Spleen (tissue), 7 donors: ENCODE measurements around the gene ERMARD.

Source experiments
- CTCF ChIP-seq, 11 experiments: fragments of 200-600 bp in 7 of 11; fragments of 450-650 bp in 4 of 11; sonication (generic) in 4 of 11; IDR thresholded peaks in 8 of 11; conservative IDR thresholded peaks in 3 of 11; 1 replicate in 7 of 11; 2 replicates in 4 of 11; pipeline versions ENCODE4 v1.4.0 to v1.8.0; 2016 to 2021; ENCODE audit warnings: antibody characterized with exemption in 11 of 11, inconsistent platforms in 4 of 11, mild to moderate bottlenecking in 1 of 11
- POLR2A ChIP-seq, 3 donors: fragments of 450-650 bp; IDR thresholded peaks; one replicate each; pipeline ENCODE4 v1.5.1; 2017; ENCODE audit warnings: antibody characterized with exemption in 3 of 3, mild to moderate bottlenecking in 1 of 3
- donor health status: DM: no; HTN: no; CAD: no; lungs with moderate emphysema.
- donor health status: DM: no; HTN: no; CAD: no.
- donor health status: DM: no; HTN: no; CAD: no.

DNA sequence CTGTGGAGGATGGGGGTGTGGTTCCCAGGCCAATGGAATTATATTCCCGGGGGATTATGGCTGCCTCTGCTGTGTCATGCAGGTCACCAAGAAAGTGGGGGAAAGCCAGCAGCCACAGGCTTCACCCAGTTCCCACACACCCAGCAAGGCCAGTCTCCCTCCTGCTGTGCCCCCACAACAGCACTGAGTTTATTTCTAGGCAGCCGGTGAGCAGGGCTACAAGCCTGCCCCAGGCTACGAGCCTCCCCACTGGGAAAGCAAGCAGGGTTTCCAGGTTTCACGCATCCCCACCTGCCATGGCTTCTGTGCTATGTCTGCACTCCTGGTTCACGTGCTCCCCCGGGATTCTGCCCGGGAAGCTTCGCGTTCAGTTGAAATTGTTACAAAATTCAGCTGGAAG is 72.6 kb downstream of the ERMARD start:
- no peak for TF ChIP-seq CTCF (IDR thresholded peaks at IDR 0.05 in 8 of 11, conservative IDR thresholded peaks at IDR 0.05 in 3 of 11)
- no peak for TF ChIP-seq POLR2A (IDR thresholded peaks at IDR 0.05)
